Neural cell (in vitro differentiated cells): ENCODE data around the gene ZZZ3. TPM values are rescaled to one million over a fixed set of nuclear protein-coding genes. Genes with fewer than 3 reads are reported as not detected.
"Not testable (repeated sequence)": the region's sequence is repeated elsewhere in the genome, so short reads cannot be mapped to it uniquely, and the experiment has no call there.

Source experiments
- H2AFZ ChIP-seq: fragments of 200-600, 300-800 bp; sonication (generic), shearing (Covaris generic); 2 replicates; pipeline ENCODE4 v1.6.0; 2014; ENCODE audit warnings: low read depth, mild to moderate bottlenecking, antibody characterized with exemption, low read length, moderate library complexity
- H3F3A ChIP-seq: fragments of 200-600 bp; shearing (Covaris generic); 2 replicates; pipeline ENCODE4 v1.6.1; 2016; ENCODE audit warnings: mild to moderate bottlenecking, moderate library complexity, mixed read lengths, antibody characterized with exemption, low read length; ENCODE audit not compliant: insufficient read depth, poor library complexity, severe bottlenecking
- H3K27ac ChIP-seq: fragments of 200-600, 300-800 bp; sonication (generic), shearing (Covaris generic); 2 replicates; pipeline ENCODE4 v1.5.1; 2014; ENCODE audit warnings: mild to moderate bottlenecking, low read length, moderate library complexity
- H3K27me3 ChIP-seq: fragments of 300-800, 200-600 bp; sonication (generic), shearing (Covaris generic); 2 replicates; pipeline ENCODE4 v1.6.0; 2014; ENCODE audit warnings: mild to moderate bottlenecking, low read depth, low read length, moderate library complexity; ENCODE audit not compliant: insufficient read depth
- H3K36me3 ChIP-seq: fragments of 300-800, 200-600 bp; sonication (generic), shearing (Covaris generic); 2 replicates; pipeline ENCODE4 v1.5.1; 2014; ENCODE audit warnings: mild to moderate bottlenecking, antibody characterized with exemption, low read length, moderate library complexity; ENCODE audit not compliant: insufficient read depth
- H3K4me2 ChIP-seq: fragments of 300-800, 200-600 bp; sonication (generic), shearing (Covaris generic); 2 replicates; pipeline ENCODE4 v1.6.0; 2014; ENCODE audit warnings: mild to moderate bottlenecking, low read length
- H3K4me3 ChIP-seq: fragments of 300-800, 200-600 bp; sonication (generic), shearing (Covaris generic); 2 replicates; pipeline ENCODE4 v1.5.1; 2014; ENCODE audit warnings: mild to moderate bottlenecking, low read length, moderate library complexity
- H3K79me2 ChIP-seq: fragments of 200-600 bp; shearing (Covaris generic); replicated peaks from 2 replicates; pipeline ENCODE4 v1.6.0; 2014; ENCODE audit warnings: mild to moderate bottlenecking, low read length, moderate library complexity; ENCODE audit not compliant: insufficient read depth
- H3K9ac ChIP-seq: fragments of 300-800, 200-600 bp; sonication (generic), shearing (Covaris generic); 2 replicates; pipeline ENCODE4 v1.6.1; 2016; ENCODE audit warnings: mild to moderate bottlenecking, low read length, mixed read lengths
- H3K9me2 ChIP-seq: fragments of 200-600 bp; shearing (Covaris generic); 2 replicates; pipeline ENCODE4 v1.6.1; 2016; ENCODE audit warnings: mild to moderate bottlenecking, low read length, mixed read lengths; ENCODE audit not compliant: insufficient read depth
- H3K9me3 ChIP-seq: fragments of 200-600, 300-800 bp; sonication (generic), shearing (Covaris generic); 2 replicates; pipeline ENCODE4 v1.6.1; 2016; ENCODE audit warnings: mild to moderate bottlenecking, mixed run types, low read length, moderate library complexity, mixed read lengths
- H4K20me1 ChIP-seq: fragments of 200-600 bp; shearing (Covaris generic); 2 replicates; pipeline ENCODE4 v1.6.1; 2016; ENCODE audit warnings: mild to moderate bottlenecking, mixed run types; ENCODE audit not compliant: insufficient read depth
- EP300 ChIP-seq: fragments of 450-650 bp; conservative IDR thresholded peaks from 2 replicates; pipeline ENCODE4 v1.6.1; 2014; ENCODE audit warnings: antibody characterized with exemption, mild to moderate bottlenecking, moderate library complexity; ENCODE audit not compliant: poor library complexity, severe bottlenecking
- EZH2 ChIP-seq: fragments of 200-600, 300-800 bp; shearing (Covaris generic), sonication (generic); IDR thresholded peaks from 2 replicates; pipeline ENCODE4 v1.6.1; 2014; ENCODE audit warnings: antibody characterized with exemption, low read length, borderline replicate concordance, mild to moderate bottlenecking; ENCODE audit not compliant: insufficient read depth, poor library complexity, severe bottlenecking
- MXI1 ChIP-seq: fragments of 450-650 bp; conservative IDR thresholded peaks from 2 replicates; pipeline ENCODE4 v1.6.1; 2014; ENCODE audit warnings: antibody characterized with exemption, mild to moderate bottlenecking; ENCODE audit not compliant: poor library complexity, severe bottlenecking
- POLR2AphosphoS5 ChIP-seq: IDR thresholded peaks from 2 replicates; pipeline ENCODE4 v1.6.1; 2012
- RAD21 ChIP-seq: fragments of 450-650 bp; conservative IDR thresholded peaks from 2 replicates; pipeline ENCODE4 v1.6.1; 2014; ENCODE audit warnings: antibody characterized with exemption, mild to moderate bottlenecking, moderate library complexity
- SMC3 ChIP-seq: fragments of 450-650 bp; conservative IDR thresholded peaks from 2 replicates; pipeline ENCODE4 v1.6.1; 2014; ENCODE audit warnings: antibody characterized with exemption, mild to moderate bottlenecking, moderate library complexity; ENCODE audit not compliant: poor library complexity
- TAF1 ChIP-seq: IDR thresholded peaks from 2 replicates; pipeline ENCODE4 v1.6.1; 2012; ENCODE audit warnings: low read depth
- polyA plus RNA-seq: library from polyadenylated mRNA; depleted of rRNA; stranded (reverse); fragments of >200 nt; gene quantifications from 2 replicates; pipeline ENCODE4 v1.2.3, GENCODE V29; 2014
- TF ChIP-seq, protein P1 (sequence below): IDR thresholded peaks from 2 replicates; pipeline ENCODE4 v1.6.1; 2012; ENCODE audit warnings: borderline replicate concordance
- TF ChIP-seq, protein P2 (sequence below): fragments of 450-650 bp; IDR thresholded peaks from 2 replicates; pipeline ENCODE4 v1.5.1; 2014; ENCODE audit warnings: antibody characterized with exemption, mild to moderate bottlenecking, moderate library complexity; ENCODE audit not compliant: poor library complexity, severe bottlenecking

The ZZZ3 gene
- polyA plus RNA-seq, 1 donor from 2014 or later: 48.5 TPM

DNA sequence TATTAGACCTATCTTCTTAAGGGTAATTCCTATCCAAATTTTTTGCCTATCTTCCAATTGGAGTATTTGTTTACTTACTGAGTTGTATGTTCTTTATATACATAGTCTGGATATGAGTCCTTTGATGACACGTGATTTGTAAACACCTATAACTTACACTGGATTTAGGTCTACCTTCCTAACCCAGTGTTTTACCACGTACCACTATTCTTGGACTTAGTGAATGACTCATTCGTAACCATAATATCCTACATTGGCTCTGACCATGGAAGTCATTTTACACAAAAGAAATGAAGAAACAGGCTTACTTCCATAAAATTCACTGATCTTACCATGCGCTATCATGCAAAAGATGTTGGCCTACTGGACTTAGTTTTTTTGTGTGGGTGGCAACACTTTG lies 23.9 kb upstream of the ZZZ3 start:
- Histone ChIP-seq H3K27ac (no peak overlapping the region), H3K9me2 (no peaks in the 10 kb centered on the region), H3K9ac (no peak overlapping the region), H3F3A (no peaks in the 10 kb centered on the region), H2AFZ (no peak overlapping the region), H3K4me2 (no peak overlapping the region), H4K20me1 (no peaks in the 10 kb centered on the region), H3K9me3 (no peaks in the 10 kb centered on the region), H3K27me3 (no peaks in the 10 kb centered on the region), H3K79me2 (no peaks in the 10 kb centered on the region), H3K4me3 (no peak overlapping the region), H3K36me3 (no peaks in the 10 kb centered on the region)
- TF ChIP-seq MXI1 (no peak), EP300 (no peak), EZH2 (no peak), POLR2AphosphoS5 (no peak), RAD21 (no peak), SMC3 (no peak), TAF1 (no peak)
- TF ChIP-seq, protein P1, sequence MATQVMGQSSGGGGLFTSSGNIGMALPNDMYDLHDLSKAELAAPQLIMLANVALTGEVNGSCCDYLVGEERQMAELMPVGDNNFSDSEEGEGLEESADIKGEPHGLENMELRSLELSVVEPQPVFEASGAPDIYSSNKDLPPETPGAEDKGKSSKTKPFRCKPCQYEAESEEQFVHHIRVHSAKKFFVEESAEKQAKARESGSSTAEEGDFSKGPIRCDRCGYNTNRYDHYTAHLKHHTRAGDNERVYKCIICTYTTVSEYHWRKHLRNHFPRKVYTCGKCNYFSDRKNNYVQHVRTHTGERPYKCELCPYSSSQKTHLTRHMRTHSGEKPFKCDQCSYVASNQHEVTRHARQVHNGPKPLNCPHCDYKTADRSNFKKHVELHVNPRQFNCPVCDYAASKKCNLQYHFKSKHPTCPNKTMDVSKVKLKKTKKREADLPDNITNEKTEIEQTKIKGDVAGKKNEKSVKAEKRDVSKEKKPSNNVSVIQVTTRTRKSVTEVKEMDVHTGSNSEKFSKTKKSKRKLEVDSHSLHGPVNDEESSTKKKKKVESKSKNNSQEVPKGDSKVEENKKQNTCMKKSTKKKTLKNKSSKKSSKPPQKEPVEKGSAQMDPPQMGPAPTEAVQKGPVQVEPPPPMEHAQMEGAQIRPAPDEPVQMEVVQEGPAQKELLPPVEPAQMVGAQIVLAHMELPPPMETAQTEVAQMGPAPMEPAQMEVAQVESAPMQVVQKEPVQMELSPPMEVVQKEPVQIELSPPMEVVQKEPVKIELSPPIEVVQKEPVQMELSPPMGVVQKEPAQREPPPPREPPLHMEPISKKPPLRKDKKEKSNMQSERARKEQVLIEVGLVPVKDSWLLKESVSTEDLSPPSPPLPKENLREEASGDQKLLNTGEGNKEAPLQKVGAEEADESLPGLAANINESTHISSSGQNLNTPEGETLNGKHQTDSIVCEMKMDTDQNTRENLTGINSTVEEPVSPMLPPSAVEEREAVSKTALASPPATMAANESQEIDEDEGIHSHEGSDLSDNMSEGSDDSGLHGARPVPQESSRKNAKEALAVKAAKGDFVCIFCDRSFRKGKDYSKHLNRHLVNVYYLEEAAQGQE: no peak
- TF ChIP-seq, protein P2, sequence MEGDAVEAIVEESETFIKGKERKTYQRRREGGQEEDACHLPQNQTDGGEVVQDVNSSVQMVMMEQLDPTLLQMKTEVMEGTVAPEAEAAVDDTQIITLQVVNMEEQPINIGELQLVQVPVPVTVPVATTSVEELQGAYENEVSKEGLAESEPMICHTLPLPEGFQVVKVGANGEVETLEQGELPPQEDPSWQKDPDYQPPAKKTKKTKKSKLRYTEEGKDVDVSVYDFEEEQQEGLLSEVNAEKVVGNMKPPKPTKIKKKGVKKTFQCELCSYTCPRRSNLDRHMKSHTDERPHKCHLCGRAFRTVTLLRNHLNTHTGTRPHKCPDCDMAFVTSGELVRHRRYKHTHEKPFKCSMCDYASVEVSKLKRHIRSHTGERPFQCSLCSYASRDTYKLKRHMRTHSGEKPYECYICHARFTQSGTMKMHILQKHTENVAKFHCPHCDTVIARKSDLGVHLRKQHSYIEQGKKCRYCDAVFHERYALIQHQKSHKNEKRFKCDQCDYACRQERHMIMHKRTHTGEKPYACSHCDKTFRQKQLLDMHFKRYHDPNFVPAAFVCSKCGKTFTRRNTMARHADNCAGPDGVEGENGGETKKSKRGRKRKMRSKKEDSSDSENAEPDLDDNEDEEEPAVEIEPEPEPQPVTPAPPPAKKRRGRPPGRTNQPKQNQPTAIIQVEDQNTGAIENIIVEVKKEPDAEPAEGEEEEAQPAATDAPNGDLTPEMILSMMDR: no peak

DNA sequence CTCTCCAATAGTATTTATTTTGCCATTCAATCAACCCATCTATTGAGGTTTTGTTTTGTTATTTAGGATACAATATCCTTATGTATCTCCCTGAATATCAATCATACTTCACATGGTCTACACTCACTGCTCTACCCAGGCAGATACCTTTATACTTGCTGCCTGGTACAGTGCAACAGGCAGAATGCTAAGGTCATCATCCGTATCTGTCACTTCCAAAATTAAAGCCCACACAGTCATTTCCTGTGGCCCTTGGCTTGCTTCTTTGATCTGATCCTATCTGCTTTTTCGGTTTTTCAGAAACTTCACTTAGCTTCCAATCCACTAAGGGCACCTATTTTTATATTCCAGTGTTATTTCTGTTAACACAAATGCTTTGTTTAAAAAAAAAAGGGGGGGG lies 22.3 kb upstream of the ZZZ3 start:
- no peaks in the 10 kb centered on the region for H3K9me3 ChIP-seq
- no peaks in the 10 kb centered on the region for H3K27me3 ChIP-seq
- no peaks in the 10 kb centered on the region for H3K79me2 ChIP-seq
- H2AFZ ChIP-seq: no peak overlapping the region
- H3K9ac ChIP-seq: no peak overlapping the region
- H4K20me1 ChIP-seq: no peaks in the 10 kb centered on the region
- no peaks in the 10 kb centered on the region for H3F3A ChIP-seq
- H3K4me2 ChIP-seq: no peak overlapping the region
- TF ChIP-seq TAF1 (no peak), EP300 (no peak), EZH2 (no peak), MXI1 (no peak), POLR2AphosphoS5 (no peak), RAD21 (no peak)
- TF ChIP-seq, protein P1: no peak
- TF ChIP-seq, protein P2: no peak
- H3K4me3 ChIP-seq: no peak overlapping the region
- H3K27ac ChIP-seq: no peak overlapping the region
- no peaks in the 10 kb centered on the region for H3K36me3 ChIP-seq
- no peaks in the 10 kb centered on the region for H3K9me2 ChIP-seq

DNA sequence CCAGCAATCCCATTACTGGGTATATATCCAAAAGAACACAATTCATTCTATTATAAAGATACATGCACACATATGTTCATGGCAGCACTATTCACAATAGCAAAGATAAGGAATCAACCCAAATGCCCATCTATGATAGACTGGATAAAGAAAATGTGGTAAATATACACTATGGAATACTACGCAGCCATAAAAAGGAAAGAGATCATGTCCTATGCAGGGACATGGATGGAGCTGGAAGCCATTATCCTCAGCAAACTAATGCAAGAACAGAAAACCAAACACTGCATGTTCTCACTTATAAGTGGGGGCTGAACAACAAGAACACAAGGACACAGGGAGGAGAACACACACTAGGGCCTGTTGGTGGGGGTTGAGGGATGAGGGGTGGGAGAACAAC lies 17.2 kb upstream of the ZZZ3 start:
- not testable (repeated sequence) for H3K9ac ChIP-seq, H3K36me3 ChIP-seq, H3K4me2 ChIP-seq, H2AFZ ChIP-seq, H3K27ac ChIP-seq, H3K4me3 ChIP-seq, H4K20me1 ChIP-seq, H3F3A ChIP-seq, H3K9me3 ChIP-seq, H3K9me2 ChIP-seq, H3K27me3 ChIP-seq, H3K79me2 ChIP-seq
